GM12891 (cell line): ENCODE data around the gene KAT2B.

Experiments
- DNase-seq: peaks from one replicate; pipeline ENCODE4 v3.0.0; 2011; ENCODE audit warnings: low spot score; ENCODE audit not compliant: insufficient read length
- FAIRE-seq: peaks from 2 replicates; lab custom pipeline; 2011; peaks lifted over from hg19 to GRCh38; lab: Jason Lieb, UNC
- PAX5 ChIP-seq: IDR thresholded peaks from 2 replicates; pipeline ENCODE4 v1.6.1; 2011; ENCODE audit warnings: low read length, moderate library complexity, mild to moderate bottlenecking; ENCODE audit not compliant: insufficient read depth, severe bottlenecking
- POLR2A ChIP-seq: IDR thresholded peaks from 2 replicates; pipeline ENCODE4 v1.6.1; 2011; ENCODE audit warnings: low read depth, low read length, control low read depth
- POLR2AphosphoS5 ChIP-seq: IDR thresholded peaks from 2 replicates; pipeline ENCODE4 v1.6.1; 2011; ENCODE audit warnings: low read depth, low read length, control low read depth
- POU2F2 ChIP-seq: IDR thresholded peaks from 2 replicates; pipeline ENCODE4 v1.6.1; 2011; ENCODE audit warnings: low read depth, mild to moderate bottlenecking, control low read depth, low read length, moderate library complexity
- SPI1 ChIP-seq: IDR thresholded peaks from 2 replicates; pipeline ENCODE4 v1.6.1; 2011; ENCODE audit warnings: low read depth, low read length, control low read depth
- TAF1 ChIP-seq: IDR thresholded peaks from 2 replicates; pipeline ENCODE4 v1.6.1; 2011; ENCODE audit warnings: low read depth, low read length, control low read depth

KAT2B gene

GRCh38 chr3:20074226-20075063, 34.2 kb downstream of the KAT2B start:
- no peak for TF ChIP-seq SPI1
- no peak for TF ChIP-seq TAF1
- FAIRE-seq (no peak), DNase-seq (no peak)

GRCh38 chr3:20075197-20075596, 35.0 kb downstream of the KAT2B start:
- FAIRE-seq (no peak), DNase-seq (no peak)
- TF ChIP-seq SPI1, result no peak
- no peak for TF ChIP-seq POU2F2
- TF ChIP-seq PAX5, result no peak
- TF ChIP-seq POLR2A, result no peak
- no peak for TF ChIP-seq TAF1
- TF ChIP-seq POLR2AphosphoS5, result no peak

- no peak for FAIRE-seq
- DNase-seq, result no peak
- TF ChIP-seq TAF1, result no peak
- no peak for TF ChIP-seq SPI1
Measured at GRCh38 chr3:20076296-20076997, 36.2 kb downstream of the KAT2B start.

- TF ChIP-seq POLR2AphosphoS5 (no peak), SPI1 (no peak), POLR2A (no peak), POU2F2 (no peak), TAF1 (no peak), PAX5 (no peak)
- DNase-seq (no peak), FAIRE-seq (no peak)
Measured at GRCh38 chr3:20077068-20077467, 36.8 kb downstream of the KAT2B start.

- FAIRE-seq (no peak), DNase-seq (no peak)
- TF ChIP-seq POLR2A, result no peak
- no peak for TF ChIP-seq PAX5
- no peak for TF ChIP-seq POU2F2
- no peak for TF ChIP-seq SPI1
- TF ChIP-seq POLR2AphosphoS5, result no peak
- no peak for TF ChIP-seq TAF1
Measured at GRCh38 chr3:20078194-20078714, 38.0 kb downstream of the KAT2B start.

GRCh38 chr3:20079621-20080020, 39.4 kb downstream of the KAT2B start:
- no peak for FAIRE-seq
- TF ChIP-seq POLR2AphosphoS5 (no peak), PAX5 (no peak), POLR2A (no peak), TAF1 (no peak), POU2F2 (no peak), SPI1 (no peak)

GRCh38 chr3:20080956-20081554, 40.8 kb downstream of the KAT2B start:
- peak; percentile 97 for FAIRE-seq
- TF ChIP-seq POU2F2 (0 out of 2 replicates have a peak, but pooled peaks have one; percentile 55), POLR2AphosphoS5 (0 out of 2 replicates have a peak, but pooled peaks have one; percentile 38), PAX5 (no peak), TAF1 (peak; percentile 25; the same call in 1 of the 2 replicates)

More at GRCh38 chr3:20079621-20080020, 39.4 kb downstream of the KAT2B start:
- DNase-seq, result no peak

GRCh38 chr3:20083253-20083652, 43.0 kb downstream of the KAT2B start:
- TF ChIP-seq POLR2AphosphoS5 (no peak), TAF1 (no peak), SPI1 (no peak), POLR2A (no peak), POU2F2 (no peak), PAX5 (no peak)
- DNase-seq, result no peak
- no peak for FAIRE-seq

More at GRCh38 chr3:20080956-20081554, 40.8 kb downstream of the KAT2B start:
- DNase-seq, result no peak

- DNase-seq (no peak), FAIRE-seq (no peak)
- TF ChIP-seq POU2F2 (no peak), TAF1 (no peak), POLR2AphosphoS5 (no peak), SPI1 (no peak), PAX5 (no peak), POLR2A (no peak)
Measured at GRCh38 chr3:20083953-20084352, 43.7 kb downstream of the KAT2B start.
